ENCODE results near the gene ACAA2. TPM values are rescaled to one million over a fixed set of nuclear protein-coding genes. Genes with fewer than 3 reads are reported as not detected.

Gene ACAA2
- total and polyA plus RNA-seq, 2 experiments from 2014 or later: 91.1 to 126 TPM

- no peak for TF ChIP-seq ZNF462 (CRISPR knock-in tag; IDR thresholded peaks at IDR 0.05)
- no peak for TF ChIP-seq ZNF114 (CRISPR knock-in tag; IDR thresholded peaks at IDR 0.05)
- TF ChIP-seq POLR2AphosphoS5 (IDR thresholded peaks at IDR 0.05; ENCODE audit: low read depth): no peak
Measured at GRCh38 chr18:49827996-49828395, 14.7 kb upstream of the ACAA2 start (continued).

- no peak for DNase-seq (ENCODE audit: low spot score)
- H3K27ac Mint-ChIP-seq: no peak overlapping the region
- H4K20me1 ChIP-seq (replicated peaks; ENCODE audit: insufficient read depth): no peaks in the 10 kb centered on the region
- no peaks in the 10 kb centered on the region for H3K4me1 ChIP-seq (ENCODE audit: insufficient read depth)
- no peaks in the 10 kb centered on the region; the same call in 1 of the 2 replicates for H3K36me3 ChIP-seq (ENCODE audit: insufficient read depth)
- H2AFZ ChIP-seq: no peak overlapping the region
- no peaks in the 10 kb centered on the region for H3F3A ChIP-seq (replicated peaks; ENCODE audit: low read depth)
- no peak overlapping the region for H3K27ac ChIP-seq (ENCODE audit: low read depth)
- no peak overlapping the region for H3K4me3 ChIP-seq
- H3K79me2 ChIP-seq (replicated peaks; ENCODE audit: insufficient read depth): no peaks in the 10 kb centered on the region; the same call in 1 of the 2 replicates
- no peak overlapping the region for H3K4me2 ChIP-seq
- H3K27me3 ChIP-seq (ENCODE audit: insufficient read depth): no peaks in the 10 kb centered on the region
- H3K36me3 Mint-ChIP-seq (ENCODE audit: low read depth): no peaks in the 10 kb centered on the region; the same call in 2 of the 3 replicates
- H3K4me1 Mint-ChIP-seq: 0 out of 3 replicates have a peak, but pooled peaks cover 2% of the 10 kb centered on the region
- peaks cover 2% of the 10 kb centered on the region for H3K27me3 Mint-ChIP-seq (ENCODE audit: insufficient read depth, low read depth, poor library complexity)
- H3K4me3 Mint-ChIP-seq: no peak overlapping the region
- no peak for ATAC-seq
- H3K9me2 ChIP-seq (ENCODE audit: insufficient read depth): no peaks in the 10 kb centered on the region
- no peaks in the 10 kb centered on the region for H3K9me3 Mint-ChIP-seq
- TF ChIP-seq POLR2AphosphoS5 (IDR thresholded peaks at IDR 0.05; ENCODE audit: low read depth) (no peak), STAT1 (IDR thresholded peaks at IDR 0.05; ENCODE audit: unreplicated experiment) (no peak), ZNF114 (CRISPR knock-in tag; IDR thresholded peaks at IDR 0.05) (no peak), NANOG (IDR thresholded peaks at IDR 0.05; ENCODE audit: borderline replicate concordance) (no peak), EZH2 (IDR thresholded peaks at IDR 0.05; ENCODE audit: low read depth, unreplicated experiment) (no peak), JUNB (IDR thresholded peaks at IDR 0.05; ENCODE audit: unreplicated experiment) (no peak), ZNF462 (CRISPR knock-in tag; IDR thresholded peaks at IDR 0.05) (no peak)
Measured at GRCh38 chr18:49819823-49820671, 6.7 kb upstream of the ACAA2 start.

Data from GM23338 (cell line).